GM12892 (cell line): Measurements from ENCODE around the gene SERINC5.
"Not testable (repeated sequence)": the region's sequence is repeated elsewhere in the genome, so short reads cannot be mapped to it uniquely, and the experiment has no call there.

Source experiments
- POLR2A ChIP-seq: IDR thresholded peaks from 2 replicates; pipeline ENCODE4 v1.6.1; 2011; ENCODE audit warnings: low read depth, low read length, control low read depth
- POLR2AphosphoS5 ChIP-seq: IDR thresholded peaks from 2 replicates; pipeline ENCODE4 v1.6.1; 2011; ENCODE audit warnings: low read depth, low read length, control low read depth
- TAF1 ChIP-seq: IDR thresholded peaks from 2 replicates; pipeline ENCODE4 v1.6.1; 2011; ENCODE audit warnings: low read depth, mild to moderate bottlenecking, control low read depth, low read length, borderline replicate concordance

DNA sequence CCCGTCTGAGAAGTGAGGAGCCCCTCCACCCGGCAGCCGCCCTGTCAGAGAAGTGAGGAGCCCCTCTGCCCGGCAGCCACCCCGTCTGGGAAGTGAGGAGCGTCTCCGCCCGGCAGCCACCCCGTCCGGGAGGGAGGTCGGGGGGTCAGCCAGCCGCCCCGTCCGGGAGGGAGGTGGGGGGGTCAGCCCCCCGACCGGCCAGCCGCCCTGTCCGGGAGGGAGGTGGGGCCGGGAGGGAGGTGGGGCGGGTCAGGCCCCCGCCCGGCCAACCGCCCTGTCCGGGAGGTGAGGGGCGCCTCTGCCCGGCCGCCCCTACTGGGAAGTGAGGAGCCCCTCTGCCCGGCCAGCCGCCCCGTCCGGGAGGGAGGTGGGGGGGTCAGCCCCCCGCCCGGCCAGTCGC lies 45.5 kb upstream of the SERINC5 start:
- TF ChIP-seq POLR2AphosphoS5, TAF1, POLR2A: not testable (repeated sequence)
